GM18499 (cell line): Measurements from ENCODE around the gene DMBX1.

Experiments
- ATAC-seq: cut with Tn5 transposase; IDR thresholded peaks from one replicate; pipeline ENCODE4 v1.9.1; 2021; ENCODE audit warnings: moderate number of reproducible peaks; ENCODE audit not compliant: insufficient read depth, unreplicated experiment

DMBX1 gene

DNA sequence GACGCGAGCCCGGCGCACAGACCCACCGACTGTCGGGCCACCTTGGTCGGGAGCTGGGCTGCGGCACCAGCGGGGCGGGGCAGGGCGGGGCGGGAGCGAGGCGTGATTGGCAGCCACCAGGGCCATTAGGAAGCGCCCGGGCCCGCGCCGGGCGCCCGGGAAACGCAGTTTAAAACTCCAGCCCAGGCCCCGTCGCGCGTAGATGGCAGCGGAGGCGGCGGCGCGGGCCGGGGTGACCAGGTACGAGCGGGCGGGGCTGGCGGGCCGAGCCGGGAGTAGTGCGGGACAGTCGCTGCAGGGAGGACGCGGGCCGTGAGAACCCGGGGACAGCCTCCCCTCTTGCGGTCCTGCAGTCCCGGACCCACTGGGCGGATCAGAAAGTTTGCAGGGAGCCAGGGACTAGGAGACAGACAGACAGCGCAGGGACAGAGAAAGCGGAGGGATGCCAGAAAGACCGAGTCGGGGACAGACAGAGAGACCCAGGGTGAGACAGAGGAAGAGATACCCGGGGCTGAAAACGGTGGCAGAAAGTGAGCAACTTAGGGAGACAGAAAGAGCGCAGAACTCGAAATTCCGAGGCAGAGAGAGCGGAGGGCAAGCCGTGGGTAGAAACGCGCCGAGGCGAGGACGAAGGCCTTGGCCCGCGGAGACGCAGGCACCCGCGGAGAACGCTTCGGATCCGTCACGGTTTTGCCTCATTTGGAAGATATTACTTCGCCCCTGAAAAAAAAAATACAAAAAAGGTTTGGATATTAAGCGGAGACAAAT lies at the start of gene DMBX1:
Gene DMBX1 (plus strand): TSS at position 199 of the 768 bp plus-strand sequence. CDS start 17,175 bp downstream, outside the sequence.
- ATAC-seq = no peak

DNA sequence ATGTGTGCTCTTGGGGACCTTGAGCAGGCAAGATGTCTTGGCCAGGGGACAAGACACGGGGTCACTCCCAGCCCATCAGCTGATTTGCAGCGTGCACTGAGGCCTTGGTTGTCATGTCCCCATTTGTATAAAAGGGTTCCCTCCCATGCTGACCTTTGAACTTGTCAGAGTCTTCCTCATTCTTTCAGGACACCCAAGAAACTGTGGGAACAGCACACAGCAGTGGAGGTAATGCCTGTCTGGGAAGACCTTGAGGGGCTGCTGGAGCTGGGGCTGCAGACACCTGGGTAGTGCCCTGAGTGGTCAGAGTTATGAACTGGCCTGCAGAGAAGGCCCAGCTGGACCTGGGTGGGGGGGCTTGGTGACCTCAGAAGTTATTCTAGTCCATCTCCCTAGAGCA lies 49.2 kb upstream of the DMBX1 start:
- no peak for ATAC-seq

DNA sequence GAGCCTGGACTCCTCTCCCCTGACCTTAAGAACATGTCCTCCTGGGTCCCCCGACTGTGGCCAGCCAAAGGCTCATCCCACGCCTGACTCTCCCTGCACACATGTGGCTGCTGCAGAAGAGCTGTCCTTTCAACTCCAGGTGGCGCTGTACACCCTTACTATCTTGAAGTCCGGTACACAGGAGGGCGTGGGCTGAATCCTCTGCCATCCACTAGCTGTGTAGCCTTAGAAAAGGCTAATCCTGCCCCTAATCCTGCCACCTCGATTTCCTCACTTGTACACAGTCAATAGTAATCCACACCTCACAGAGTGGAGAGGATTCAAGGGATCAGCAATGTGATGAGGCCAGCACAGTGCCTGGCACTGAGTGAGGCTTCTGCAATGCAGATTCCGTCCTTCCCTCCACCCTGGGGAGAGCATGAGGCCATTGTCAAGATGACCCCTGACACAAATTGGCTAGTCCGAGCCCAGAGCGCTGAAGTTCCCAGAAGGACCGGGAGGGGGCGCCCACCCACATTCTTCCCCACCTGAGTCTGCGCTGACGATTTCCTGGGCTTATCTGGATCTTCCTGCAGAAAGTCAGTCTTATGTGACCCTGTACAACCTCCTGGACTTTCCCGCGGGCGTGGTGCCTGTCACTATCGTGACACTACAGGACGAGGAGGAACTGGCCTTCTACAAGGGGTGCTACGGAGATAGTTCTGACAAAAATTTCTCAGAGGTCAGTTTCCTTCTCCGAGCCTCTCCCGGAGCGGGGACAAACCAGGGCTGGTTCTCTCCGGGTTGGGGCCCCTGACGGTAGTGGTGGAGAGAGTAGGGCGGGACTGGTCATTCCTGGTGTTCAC lies 47.1 kb upstream of the DMBX1 start:
- peak; percentile 66 for ATAC-seq

DNA sequence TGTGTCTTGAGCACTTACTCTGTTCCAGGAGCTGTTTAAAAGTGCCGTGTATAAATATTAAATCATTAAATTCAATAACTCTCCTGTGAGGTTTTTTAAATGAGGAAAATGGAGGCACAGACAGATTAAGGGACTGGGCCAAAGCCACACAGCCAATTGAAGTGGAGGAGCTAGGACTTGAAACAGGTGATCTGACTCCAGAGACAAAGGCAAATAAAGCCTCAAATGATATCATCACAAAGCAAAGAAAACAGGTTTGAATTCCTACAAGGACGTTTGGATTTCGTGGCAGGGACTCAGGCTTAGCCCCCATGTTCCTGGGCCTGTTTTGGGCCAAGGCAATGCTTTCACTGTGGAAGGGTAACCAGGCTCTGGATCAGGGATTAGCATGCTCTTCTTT lies 45.2 kb upstream of the DMBX1 start:
- no peak for ATAC-seq

DNA sequence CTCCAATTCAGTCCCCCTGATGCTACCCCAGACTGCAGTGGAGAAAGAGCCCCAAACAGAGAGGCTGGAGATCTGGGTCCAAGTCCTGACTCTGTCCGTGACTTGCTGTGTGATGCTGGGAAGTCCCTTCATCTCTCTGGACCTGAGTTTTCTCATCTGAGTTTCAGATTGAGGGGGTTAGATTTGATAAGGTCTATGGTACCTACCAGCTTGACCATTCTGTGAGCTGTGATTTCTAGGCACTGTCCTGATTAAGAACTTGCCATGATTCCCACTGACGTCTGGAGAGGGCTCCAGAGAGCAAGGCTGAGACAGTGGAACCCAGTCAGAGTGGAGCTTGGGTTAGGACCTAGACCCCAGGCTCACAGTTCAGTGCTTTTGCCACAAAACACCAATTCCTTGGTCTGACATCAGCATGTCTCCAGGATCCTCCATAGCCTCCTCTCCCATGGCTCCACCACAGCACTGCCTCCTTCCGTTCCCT lies 43.8 kb upstream of the DMBX1 start:
- ATAC-seq = no peak

DNA sequence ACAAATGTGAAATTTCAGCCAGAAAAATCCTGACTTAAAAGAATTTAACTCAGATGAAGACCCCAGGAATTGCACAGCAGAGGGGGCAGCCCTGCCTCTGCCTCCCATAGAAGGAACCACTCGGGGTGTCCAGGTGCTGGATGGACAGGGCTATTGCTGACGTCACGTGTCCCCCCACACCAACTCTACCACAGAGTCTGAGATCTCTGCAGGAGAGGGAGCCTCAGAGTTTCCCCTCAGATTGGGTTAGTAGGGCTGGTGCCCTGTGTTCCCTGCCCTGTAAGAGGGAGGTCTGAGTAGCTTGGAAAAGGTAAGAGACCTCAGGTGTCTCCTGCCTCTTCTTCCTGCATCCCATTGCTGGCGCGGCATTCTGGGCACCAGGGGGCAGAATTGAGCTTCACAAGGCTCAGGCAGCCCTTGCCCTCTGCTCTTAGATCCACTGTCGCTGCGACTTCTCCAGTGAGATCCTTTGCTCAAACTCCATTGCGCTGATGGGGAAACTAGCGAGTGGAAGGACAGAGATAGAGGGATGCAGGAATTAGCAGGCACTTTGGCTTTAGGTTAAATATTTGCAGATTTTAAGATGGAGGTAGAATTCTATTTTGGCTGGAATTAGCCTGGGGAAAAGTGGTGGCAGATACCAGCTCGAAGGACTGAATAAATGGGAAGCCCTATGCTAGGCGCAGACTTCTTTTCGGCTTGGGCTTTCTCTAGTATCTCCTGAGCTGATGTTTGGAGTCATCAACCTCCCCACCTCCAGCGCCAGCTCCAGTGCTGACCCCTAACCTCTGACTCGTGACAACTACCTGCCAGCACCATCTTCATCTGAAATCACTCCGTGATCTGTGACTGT lies 42.8 kb upstream of the DMBX1 start:
- no peak for ATAC-seq

DNA sequence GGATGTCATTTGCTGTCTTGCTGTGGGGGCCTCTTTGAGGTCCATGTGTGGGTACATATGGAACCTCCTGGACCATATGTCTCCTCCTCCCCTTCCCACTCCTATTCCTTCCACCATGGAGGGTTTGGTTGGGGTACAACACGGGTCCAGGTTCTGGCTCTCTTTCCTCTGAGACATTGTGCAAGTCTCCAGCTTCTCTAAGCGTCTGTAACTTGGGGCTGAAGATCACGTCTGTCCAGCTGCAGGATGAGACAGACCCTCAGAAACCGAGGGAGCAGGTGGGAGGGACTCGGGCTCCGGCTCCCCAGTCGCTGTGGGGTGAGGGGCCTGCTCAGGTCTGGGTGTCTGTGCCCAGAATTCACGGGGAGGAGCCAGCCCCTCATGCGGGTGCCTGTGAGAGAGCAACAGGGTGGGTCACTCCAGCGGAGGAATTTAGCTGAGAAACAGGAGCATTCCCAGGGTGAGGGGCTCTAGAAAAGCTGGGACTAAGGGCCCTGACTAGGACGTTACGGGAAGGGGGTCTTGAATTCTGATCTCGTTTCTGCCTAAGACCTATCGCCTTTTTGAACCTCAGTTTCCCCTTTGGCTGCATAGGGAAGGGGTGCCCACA lies 42.0 kb upstream of the DMBX1 start:
- ATAC-seq = no peak

DNA sequence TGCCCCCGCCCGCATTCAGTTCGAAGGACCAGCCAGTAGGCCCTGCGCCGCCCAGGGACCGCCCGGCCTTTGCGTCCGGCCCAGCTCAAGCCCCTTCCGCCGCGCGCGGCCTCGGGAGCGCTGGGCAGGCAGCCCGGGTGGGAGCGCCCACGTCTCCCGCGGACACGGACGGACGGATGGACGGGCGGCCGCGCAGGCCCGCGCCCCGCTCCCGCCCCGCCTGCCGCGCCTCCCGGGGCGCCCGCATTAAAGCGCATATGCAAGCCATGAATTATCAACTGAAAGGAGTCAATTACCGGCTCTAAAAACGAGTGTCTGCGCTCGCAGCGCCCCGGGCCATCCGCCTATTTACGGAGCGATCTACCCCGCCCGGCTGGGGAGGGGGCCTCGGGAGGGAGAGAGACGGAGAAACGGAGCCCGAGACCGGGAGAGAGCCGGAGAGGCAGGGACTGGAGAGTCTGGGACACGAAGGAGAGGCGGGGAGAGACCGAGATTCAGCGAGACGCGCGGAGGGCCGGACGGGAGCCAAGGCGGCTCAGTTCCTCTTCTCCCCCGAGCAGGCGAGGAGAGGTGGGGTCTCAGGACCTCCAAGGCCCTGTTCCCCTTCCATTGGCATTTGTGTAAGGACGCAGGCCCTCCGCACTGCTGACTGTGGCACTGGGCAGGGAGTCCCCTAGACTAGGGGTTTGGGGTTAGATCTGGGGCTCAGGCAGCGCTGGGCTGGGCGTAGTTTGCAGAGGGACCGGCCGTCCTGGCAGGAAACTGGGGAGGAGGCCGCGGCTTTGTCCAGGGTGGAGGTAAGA lies 41.3 kb upstream of the DMBX1 start:
- ATAC-seq = no peak

DNA sequence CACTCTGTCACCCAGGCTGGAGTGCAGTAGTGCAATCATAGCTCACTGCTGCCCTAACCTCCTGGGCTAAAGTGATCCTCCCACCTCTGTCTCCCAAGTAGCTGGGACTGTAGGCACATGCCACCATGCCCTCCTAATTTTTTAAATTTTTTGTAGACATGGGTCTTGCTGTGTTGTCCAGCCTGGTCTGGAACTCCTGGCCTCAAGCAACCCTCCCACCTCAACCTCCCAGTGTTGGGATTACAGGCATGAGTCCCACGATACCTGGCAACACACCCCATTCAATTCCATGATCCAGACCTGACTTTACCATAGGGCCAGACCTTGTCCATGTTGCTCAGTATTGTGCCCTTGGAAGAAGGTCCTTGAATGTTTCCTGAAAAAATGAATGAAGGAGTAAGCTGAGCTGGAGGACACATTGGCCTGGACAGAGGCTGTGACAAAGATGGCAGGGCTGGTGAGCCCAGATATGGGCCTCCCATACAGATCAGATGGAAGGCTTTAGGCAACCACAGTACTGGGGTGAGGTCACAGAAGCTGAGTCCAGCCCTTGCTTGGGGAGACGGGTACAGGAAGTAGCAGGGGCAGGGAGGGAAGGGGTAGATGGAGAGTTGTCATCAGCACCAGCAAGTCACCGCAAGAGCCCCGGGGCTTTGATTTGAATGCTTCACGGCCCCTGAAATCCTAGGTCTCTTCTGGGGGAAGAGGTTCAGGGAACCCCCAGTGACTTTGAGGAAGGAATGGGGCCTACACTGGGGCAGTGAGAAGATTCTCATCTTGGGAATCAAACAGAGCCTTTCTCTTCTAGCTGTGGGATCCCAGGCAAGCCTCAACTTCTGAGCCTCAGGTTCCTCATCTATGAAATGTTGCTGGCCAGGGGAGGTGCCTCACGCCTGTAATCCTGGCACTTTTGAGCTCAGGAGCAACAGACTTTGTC lies 40.1 kb upstream of the DMBX1 start:
- no peak for ATAC-seq

DNA sequence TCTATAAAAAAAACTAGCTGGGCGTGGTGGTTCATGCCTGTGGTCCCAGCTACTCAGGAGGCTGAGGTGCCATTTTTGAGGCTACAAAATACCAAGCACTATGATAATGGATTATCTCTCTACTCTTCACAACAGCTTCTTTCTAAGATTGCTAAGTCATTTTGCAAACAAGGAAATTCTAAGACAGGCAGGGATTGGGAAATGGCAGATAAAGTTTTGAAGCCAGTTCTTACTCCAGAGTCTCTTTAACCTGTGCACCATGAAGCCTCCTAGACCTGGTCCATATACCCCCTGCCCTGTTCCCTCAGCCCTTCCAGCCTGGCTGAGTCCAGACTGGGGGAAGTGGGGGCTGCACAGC lies 39.5 kb upstream of the DMBX1 start:
- no peak for ATAC-seq

DNA sequence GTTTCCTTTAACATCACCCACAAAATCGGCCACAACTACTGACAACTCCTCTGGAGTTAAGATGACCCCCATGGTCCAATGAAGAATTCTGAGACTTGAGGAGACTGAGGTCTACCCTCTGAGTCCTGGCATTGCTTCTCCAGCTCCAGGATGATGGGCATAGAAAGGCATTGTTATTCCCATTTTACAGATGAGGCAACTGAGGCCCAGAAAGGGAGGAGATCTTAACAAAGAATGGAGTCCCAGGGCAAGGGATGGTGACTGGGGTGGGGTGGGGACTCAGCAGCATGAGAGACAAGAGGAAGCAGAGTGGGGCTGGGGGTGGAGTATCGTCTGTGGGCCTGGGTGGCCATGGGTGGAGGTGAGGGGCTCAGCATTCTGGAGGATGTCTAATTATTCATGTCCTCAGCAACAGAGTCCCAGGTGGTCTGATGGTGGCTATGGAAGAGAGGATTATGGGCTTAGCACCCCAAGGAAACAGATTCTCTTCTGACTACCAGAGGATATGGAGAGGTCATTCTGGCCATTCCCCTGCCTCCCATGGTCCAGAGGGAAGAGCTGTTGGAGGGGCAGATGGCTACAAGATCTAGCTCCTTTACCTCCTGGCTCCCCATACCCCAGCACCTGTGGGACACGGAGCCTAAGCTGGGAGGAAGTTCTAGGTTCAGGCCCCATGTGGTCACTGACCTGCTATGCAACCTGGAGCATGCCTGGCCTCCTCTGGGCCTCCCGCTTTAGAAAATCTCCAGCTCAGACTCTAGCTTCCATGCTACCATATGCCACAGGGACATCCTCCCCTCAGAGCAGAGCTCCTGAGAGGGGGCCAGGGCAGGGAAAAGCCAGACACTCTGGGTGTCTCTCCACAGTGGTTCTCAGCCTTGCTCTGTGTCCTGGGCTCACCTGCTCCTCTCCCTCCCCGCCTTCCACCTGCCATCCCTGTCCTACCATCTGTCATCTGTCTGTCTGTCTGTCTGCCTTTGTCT lies 37.4 kb upstream of the DMBX1 start:
- ATAC-seq = no peak

DNA sequence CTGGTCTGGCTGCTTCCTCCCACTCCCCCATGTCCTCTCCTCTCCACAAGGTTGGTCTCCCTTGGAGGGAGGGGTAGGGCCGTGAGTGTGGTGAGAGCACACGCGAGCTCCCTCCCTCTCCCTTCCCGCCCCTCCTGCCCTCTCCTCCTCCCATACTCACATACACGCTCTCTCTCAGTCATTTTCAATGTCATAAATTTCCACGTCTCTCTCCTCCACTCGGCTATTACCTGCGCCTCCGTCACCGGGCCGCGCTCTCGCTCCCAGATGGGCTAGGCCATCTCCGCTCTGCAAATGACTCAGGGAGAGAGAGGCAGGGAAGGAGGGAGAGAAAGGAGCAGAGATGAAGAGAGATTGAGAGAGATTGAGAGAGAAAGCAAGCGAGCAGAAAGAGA lies 36.7 kb upstream of the DMBX1 start:
- no peak for ATAC-seq

DNA sequence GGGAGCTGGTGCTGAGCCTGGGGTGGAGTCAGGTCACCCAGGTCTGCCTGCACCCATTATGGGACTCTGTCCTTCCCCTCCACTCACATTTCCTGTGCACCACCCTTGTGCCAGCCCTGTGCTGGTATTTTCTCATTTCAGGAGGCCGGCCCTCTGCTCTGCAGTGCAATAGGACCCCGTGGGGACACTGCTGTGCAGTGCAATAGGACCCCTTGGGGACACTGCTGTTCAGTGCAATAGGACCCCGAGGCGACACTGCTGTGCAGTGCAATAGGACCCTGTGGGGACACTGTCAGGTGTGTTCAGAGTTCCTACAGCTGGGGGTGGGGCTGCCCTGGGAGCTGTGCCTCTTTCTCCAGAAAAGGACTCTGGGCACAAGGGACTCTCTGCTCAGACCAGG lies 36.2 kb upstream of the DMBX1 start:
- no peak for ATAC-seq

DNA sequence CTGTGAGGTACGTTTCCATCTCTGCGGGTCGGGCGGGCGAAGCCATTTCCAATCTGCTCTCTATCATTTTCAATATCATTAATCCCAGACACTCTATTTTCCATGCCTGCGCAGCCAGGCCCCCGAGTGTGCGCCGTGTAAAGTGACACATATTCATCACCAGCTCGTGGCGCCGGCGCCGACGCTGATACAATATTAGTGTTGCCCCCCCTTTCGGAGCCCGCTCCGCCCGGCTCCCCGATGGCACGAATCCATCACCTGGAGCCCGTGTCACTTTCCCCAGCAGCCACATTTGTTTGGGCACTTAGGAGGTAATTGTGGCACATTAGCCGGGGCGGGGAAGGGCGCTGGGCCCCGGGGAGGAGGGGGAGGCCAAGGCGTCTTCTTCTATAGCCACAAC lies 33.7 kb upstream of the DMBX1 start:
- no peak for ATAC-seq

DNA sequence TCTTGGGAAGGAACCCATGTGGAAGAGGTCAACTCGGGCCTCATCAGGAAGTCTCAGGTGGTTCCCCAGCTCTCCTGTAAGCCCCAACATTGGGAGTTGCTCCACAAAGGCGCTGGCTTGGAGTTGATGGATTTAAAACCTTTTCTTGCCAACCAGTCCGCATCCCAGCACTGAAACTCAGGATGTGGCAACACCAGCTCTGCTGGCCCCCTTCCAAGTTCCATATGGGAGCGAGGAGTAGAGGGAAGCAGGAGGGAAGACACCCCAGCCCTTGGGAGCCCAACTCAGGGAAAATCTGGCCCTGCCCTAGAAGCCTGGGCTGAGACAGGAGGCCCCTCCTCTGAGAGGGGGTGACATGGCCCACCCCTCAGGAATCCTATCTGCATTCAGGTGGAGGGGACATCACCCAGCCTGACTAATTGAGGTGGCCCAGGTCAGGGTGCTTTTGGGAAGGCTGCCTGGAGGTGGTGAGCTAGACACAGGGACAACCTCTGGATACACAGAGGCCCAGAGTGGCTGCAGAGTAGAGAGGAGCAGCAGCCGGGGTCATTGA lies 33.1 kb upstream of the DMBX1 start:
- no peak for ATAC-seq

DNA sequence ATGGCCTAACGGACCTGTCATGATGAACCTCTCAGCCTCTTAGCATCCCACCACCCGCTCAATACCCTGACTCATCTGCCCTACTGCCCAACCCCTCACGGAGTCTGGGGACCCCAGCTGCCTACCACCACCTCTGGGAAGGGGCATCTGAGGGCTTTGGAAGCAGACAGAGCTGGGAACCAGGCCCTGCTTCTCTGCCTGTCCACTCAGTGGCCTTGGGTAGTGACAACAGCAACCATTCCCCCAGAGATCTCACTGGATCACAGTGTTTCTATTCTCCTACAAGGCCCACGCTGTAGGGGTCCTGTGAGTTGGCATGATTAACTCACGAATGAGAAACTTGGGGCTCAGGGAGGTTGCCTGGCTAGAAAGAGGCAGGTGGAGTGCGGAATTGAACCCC lies 32.5 kb upstream of the DMBX1 start:
- ATAC-seq = no peak

DNA sequence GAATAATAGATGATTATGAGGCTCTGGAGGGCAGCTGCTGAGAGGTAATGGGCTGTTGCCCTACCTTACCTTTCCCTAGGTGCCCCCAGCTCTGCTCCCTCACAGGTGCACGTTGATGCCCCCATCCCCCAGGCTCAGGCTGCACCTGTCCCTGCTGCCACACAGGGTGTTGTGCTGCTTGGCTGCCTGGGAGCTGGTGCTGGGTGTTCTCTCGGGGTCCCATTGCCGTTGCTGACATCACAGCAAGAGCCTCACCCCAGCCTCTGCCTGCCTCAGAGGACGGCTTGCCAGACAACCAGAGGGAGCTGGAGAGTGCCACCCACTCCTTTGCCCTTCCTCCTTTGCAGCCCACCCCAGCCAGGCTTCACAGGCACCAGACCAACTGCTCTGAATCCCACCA lies 31.4 kb upstream of the DMBX1 start:
- no peak for ATAC-seq
